Neural progenitor cell (in vitro differentiated cells): ENCODE results near the gene RBM41.

ENCODE experiments used
- CTCF ChIP-seq: fragments of 200-600 bp; sonication (generic); IDR thresholded peaks from 2 replicates; pipeline ENCODE4 v1.5.1; 2017; ENCODE audit warnings: antibody characterized with exemption, mild to moderate bottlenecking
- EZH2 ChIP-seq: fragments of 200-600 bp; sonication (generic); IDR thresholded peaks from 2 replicates; pipeline ENCODE4 v1.6.1; 2017; ENCODE audit warnings: antibody characterized with exemption, mild to moderate bottlenecking, moderate library complexity
- EZH2phosphoT487 ChIP-seq: fragments of 200-600 bp; sonication (generic); IDR thresholded peaks from 2 replicates; pipeline ENCODE4 v1.6.1; 2017; ENCODE audit warnings: antibody characterized with exemption

- TF ChIP-seq CTCF, result no peak
- no peak for TF ChIP-seq EZH2phosphoT487
- TF ChIP-seq EZH2, result no peak
These were observed 16.7 kb upstream of the RBM41 start for GRCh38 chrX:107135049-107135964.
